Prostate gland (tissue), 2 donors: ENCODE measurements around the gene MAMDC2. TPM values are rescaled to one million over a fixed set of nuclear protein-coding genes. Genes with fewer than 3 reads are reported as not detected.
A peak's percentile ranks its signal among the peaks of the same experiment; 100 is the strongest.

Experiments used
- DNase-seq: peaks from one replicate; pipeline ENCODE4 v3.0.0-alpha.2; 2019; ENCODE audit warnings: low spot score
- H3K27ac ChIP-seq, 2 donors: fragments of 200-600 bp; sonication (generic); 2 replicates each; pipeline ENCODE4 v1.5.1; 2017 to 2019
- H3K27me3 ChIP-seq: fragments of 200-600 bp; sonication (generic); replicated peaks from 2 replicates; pipeline ENCODE4 v1.5.1; 2019; ENCODE audit not compliant: insufficient read depth
- H3K36me3 ChIP-seq, 2 donors: fragments of 200-600 bp; sonication (generic); 1 replicate in 1 of 2; 2 replicates in 1 of 2; pipeline versions ENCODE4 v1.5.1 to v1.8.1; 2017 to 2019
- H3K4me1 ChIP-seq: fragments of 200-600 bp; sonication (generic); replicated peaks from 2 replicates; pipeline ENCODE4 v1.5.1; 2019
- H3K4me3 ChIP-seq, 2 donors: fragments of 200-600 bp; sonication (generic); 2 replicates each; pipeline ENCODE4 v1.5.1; 2017 to 2019
- H3K9me3 ChIP-seq: fragments of 200-600 bp; sonication (generic); 2 replicates; pipeline ENCODE4 v1.5.1; 2017
- CTCF ChIP-seq, 4 experiments: fragments of 200-600 bp in 2 of 4; fragments of 450-650 bp in 2 of 4; sonication (generic) in 2 of 4; IDR thresholded peaks; 1 replicate in 3 of 4; 2 replicates in 1 of 4; pipeline ENCODE4 v1.5.1; 2016 to 2019; ENCODE audit warnings: antibody characterized with exemption in 4 of 4, mild to moderate bottlenecking in 2 of 4, moderate library complexity in 2 of 4
- POLR2A ChIP-seq: fragments of 450-650 bp; IDR thresholded peaks from one replicate; pipeline ENCODE4 v1.6.1; 2016; ENCODE audit warnings: antibody characterized with exemption, mild to moderate bottlenecking
- POLR2AphosphoS5 ChIP-seq: sonication (generic); formaldehyde crosslinking; IDR thresholded peaks from one replicate; pipeline ENCODE4 v1.6.1; 2017; ENCODE audit warnings: antibody characterized with exemption
- WGBS: methylation state at CpG from one replicate; pipeline ENCODE4 v1.1.5; 2018; 5-methylcytosine and 5-hydroxymethylcytosine counted together
- intact Hi-C: fragments of 100-400 bp; cut with DNase I; formaldehyde crosslinking; loops from one replicate; pipeline ENCODE4 v1.14.2; 2022
- total RNA-seq, 2 donors: library from RNA; depleted of rRNA; stranded (reverse); fragments of >200 nt; gene quantifications; one replicate each; pipeline ENCODE4 v1.1.0, GENCODE V29; 2016

Gene MAMDC2
- total RNA-seq, 2 donors from 2014 or later, result 4.2 to 33.8 TPM

DNA sequence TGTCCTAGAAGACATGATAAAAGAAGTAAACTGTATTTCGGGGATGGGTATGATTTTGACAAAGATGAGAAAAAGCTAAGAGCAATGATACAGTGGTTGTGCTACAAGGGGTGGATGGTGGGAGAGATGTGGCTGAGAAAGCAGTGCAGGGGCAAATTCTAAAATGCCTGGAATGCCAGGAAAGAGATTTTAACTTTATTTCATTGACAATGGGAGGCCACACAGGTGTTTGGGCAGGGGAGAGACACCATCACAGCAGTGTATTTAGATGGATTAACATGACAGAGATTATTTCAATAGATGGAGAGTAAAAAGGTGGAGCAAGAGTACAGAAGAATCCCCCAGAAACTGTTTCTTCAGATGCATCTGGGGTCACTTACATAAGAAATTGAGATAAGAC lies 71.2 kb downstream of the MAMDC2 start:
- no peaks in the 10 kb centered on the region for H3K27me3 ChIP-seq
- no peak for DNase-seq
- no peak overlapping the region for H3K27ac ChIP-seq
- TF ChIP-seq CTCF (IDR thresholded peaks at IDR 0.05), result no peak
- TF ChIP-seq POLR2AphosphoS5, result no peak
- TF ChIP-seq POLR2A, result no peak
- 97% methylated on average over 1 of the region's 1 CpG for WGBS
- no peaks in the 10 kb centered on the region for H3K36me3 ChIP-seq
- H3K9me3 ChIP-seq, result no peaks in the 10 kb centered on the region
- no peaks in the 10 kb centered on the region for H3K4me1 ChIP-seq
- H3K4me3 ChIP-seq, result no peak overlapping the region
- intact Hi-C loops, result loop anchor here (5.0 to 10.0 kb wide), 2 partner anchors 48 to 230 kb away; no protein-coding TSS in a partner anchor

DNA sequence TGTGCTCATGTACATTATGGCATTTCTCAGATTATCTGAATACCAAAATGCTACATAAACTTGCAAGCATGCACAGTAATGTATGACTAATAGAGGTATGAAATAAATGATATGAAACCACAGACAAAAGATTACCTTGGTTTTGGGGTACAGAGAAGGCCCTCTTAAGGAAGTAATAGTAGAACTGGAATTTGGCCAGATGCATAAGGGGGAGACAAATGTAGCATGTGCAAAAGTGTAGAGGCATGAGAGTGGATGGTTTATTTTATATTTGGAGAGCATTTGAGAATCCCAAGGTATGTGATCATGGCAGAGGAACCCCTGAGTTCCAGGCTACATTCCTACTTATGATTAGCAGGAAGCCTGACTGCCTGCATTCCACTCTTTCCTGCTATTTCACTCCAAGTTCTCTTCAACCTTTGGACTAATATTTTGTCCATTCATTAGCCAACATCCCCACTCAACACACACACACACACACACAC lies 74.2 kb downstream of the MAMDC2 start:
- H3K27me3 ChIP-seq, result no peaks in the 10 kb centered on the region
- H3K36me3 ChIP-seq, result no peaks in the 10 kb centered on the region
- no peak overlapping the region for H3K27ac ChIP-seq
- intact Hi-C loops, result loop anchor here (10.0 kb wide), 1 partner anchor 227 kb away; no protein-coding TSS in a partner anchor
- no peak for DNase-seq
- TF ChIP-seq POLR2AphosphoS5 (no peak), POLR2A (no peak), CTCF (IDR thresholded peaks at IDR 0.05) (no peak)
- no peaks in the 10 kb centered on the region for H3K4me1 ChIP-seq
- H3K9me3 ChIP-seq, result no peaks in the 10 kb centered on the region
- no peak overlapping the region for H3K4me3 ChIP-seq

- WGBS, result 92% methylated on average over 2 of the region's 2 CpGs
- Histone ChIP-seq H3K36me3 (no peaks in the 10 kb centered on the region), H3K4me1 (no peaks in the 10 kb centered on the region), H3K4me3 (no peak overlapping the region), H3K9me3 (no peaks in the 10 kb centered on the region), H3K27me3 (no peaks in the 10 kb centered on the region), H3K27ac (no peak overlapping the region)
- DNase-seq, result no peak
- TF ChIP-seq CTCF (IDR thresholded peaks at IDR 0.05), result no peak
- no peak for TF ChIP-seq POLR2A
- intact Hi-C loops, result loop anchor here (5.0 to 10.0 kb wide), 2 partner anchors 225 to 483 kb away; no protein-coding TSS in a partner anchor
Observed at GRCh38 chr9:70119786-70120185, 76.1 kb downstream of the MAMDC2 start.

DNA sequence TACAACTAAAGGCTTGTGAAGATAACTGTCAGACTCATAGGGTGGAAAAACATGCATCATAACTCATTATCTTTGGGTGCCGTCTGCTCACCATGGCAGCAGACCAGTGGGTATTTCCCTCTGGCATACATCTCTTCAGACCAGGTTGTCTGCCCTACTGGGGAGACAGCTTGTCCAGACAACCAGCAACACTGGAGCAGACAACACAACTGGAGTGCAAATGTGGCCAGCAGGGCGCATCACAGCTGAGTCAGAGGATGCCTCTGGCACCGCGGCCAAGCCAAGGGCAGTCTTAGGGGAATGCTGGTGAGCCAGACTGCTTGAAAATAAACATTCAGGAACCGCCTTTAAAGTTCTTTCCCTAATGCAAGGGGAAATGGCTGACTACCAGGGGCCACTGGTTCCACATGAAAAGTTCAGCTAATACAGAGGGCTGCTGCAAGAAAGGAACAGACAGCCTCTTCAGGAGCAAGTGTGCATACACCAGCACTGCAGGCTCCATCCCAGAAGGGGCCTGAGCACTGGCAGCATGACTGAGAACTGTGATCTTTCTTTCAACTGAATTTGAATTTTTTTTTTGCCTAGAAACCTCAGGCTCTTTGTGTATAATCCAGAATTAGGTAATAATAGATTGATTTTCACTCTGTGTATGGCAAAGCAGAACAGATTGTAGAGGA lies 77.3 kb downstream of the MAMDC2 start:
- no peak overlapping the region for H3K27ac ChIP-seq
- H3K27me3 ChIP-seq, result no peaks in the 10 kb centered on the region
- no peak overlapping the region for H3K4me3 ChIP-seq
- no peaks in the 10 kb centered on the region for H3K9me3 ChIP-seq
- 31% methylated on average over 5 of the region's 5 CpGs for WGBS
- H3K36me3 ChIP-seq, result no peaks in the 10 kb centered on the region
- intact Hi-C loops, result loop anchor here (5.0 kb wide), 1 partner anchor 481 kb away; no protein-coding TSS in a partner anchor
- H3K4me1 ChIP-seq, result no peaks in the 10 kb centered on the region
- no peak for TF ChIP-seq POLR2A
- peak in 2 of 4 experiments; percentile 9 to 16 for TF ChIP-seq CTCF (IDR thresholded peaks at IDR 0.05)
- TF ChIP-seq POLR2AphosphoS5, result no peak
- no peak for DNase-seq
